ENCODE measurements around the gene TCF23. TPM values are rescaled to one million over a fixed set of nuclear protein-coding genes. Genes with fewer than 3 reads are reported as not detected.

Gene TCF23
- total and polyA plus RNA-seq, 7 donors: 0.05 to 0.63 (median 0.13) TPM; not detected in 3

GRCh38 chr2:27158468-27158867 is 9.7 kb downstream of the TCF23 start:
- Histone ChIP-seq H3K4me1 (no peaks in the 10 kb centered on the region), H3K27me3 (ENCODE audit: insufficient read depth in 3 of 3, low read length in 2 of 3) (no peaks in the 10 kb centered on the region), H3K27ac (no peak overlapping the region), H3K4me3 (no peak overlapping the region), H3K9me3 (no peaks in the 10 kb centered on the region), H3K36me3 (ENCODE audit: insufficient read depth in 1 of 2, low read depth in 1 of 2) (no peaks in the 10 kb centered on the region)
- DNase-seq (no peak), ATAC-seq (no peak)
- no peak for TF ChIP-seq CTCF (IDR thresholded peaks at IDR 0.05)
- intact Hi-C loops (cut with DNase I): no loop called here
- 69 to 74% (median 74%) methylated on average over 6 of the region's 6 CpGs for WGBS, 3 donors

- 71 to 77% (median 76%) methylated on average over 6 of the region's 6 CpGs for WGBS, 3 donors
- Histone ChIP-seq H3K27ac (no peak overlapping the region), H3K4me3 (no peak overlapping the region), H3K4me1 (no peaks in the 10 kb centered on the region), H3K27me3 (ENCODE audit: insufficient read depth in 3 of 3, low read length in 2 of 3) (no peaks in the 10 kb centered on the region), H3K9me3 (no peaks in the 10 kb centered on the region), H3K36me3 (ENCODE audit: insufficient read depth in 1 of 2, low read depth in 1 of 2) (no peaks in the 10 kb centered on the region)
- ATAC-seq (no peak), DNase-seq (no peak)
- intact Hi-C loops (cut with DNase I): no loop called here
- no peak for TF ChIP-seq CTCF (IDR thresholded peaks at IDR 0.05)
These were observed 10.5 kb downstream of the TCF23 start for GRCh38 chr2:27159271-27159670.

GRCh38 chr2:27160191-27160590 is 11.4 kb downstream of the TCF23 start:
- no peaks in the 10 kb centered on the region for H3K9me3 ChIP-seq
- no peak for TF ChIP-seq CTCF (IDR thresholded peaks at IDR 0.05)
- H3K27me3 ChIP-seq (ENCODE audit: insufficient read depth in 3 of 3, low read length in 2 of 3): no peaks in the 10 kb centered on the region
- intact Hi-C loops (cut with DNase I): no loop called here
- H3K36me3 ChIP-seq (ENCODE audit: insufficient read depth in 1 of 2, low read depth in 1 of 2): no peaks in the 10 kb centered on the region
- DNase-seq (no peak), ATAC-seq (no peak)
- no peak overlapping the region for H3K4me3 ChIP-seq
- H3K4me1 ChIP-seq: no peaks in the 10 kb centered on the region
- no peak overlapping the region for H3K27ac ChIP-seq
- 79 to 81% (median 79%) methylated on average over 9 of the region's 9 CpGs for WGBS, 3 donors

GRCh38 chr2:27162151-27163121 is 13.6 kb downstream of the TCF23 start:
- intact Hi-C loops (cut with DNase I): no loop called here
- TF ChIP-seq CTCF (IDR thresholded peaks at IDR 0.05): no peak
- Histone ChIP-seq H3K4me3 (peak overlapping the region; percentile 28), H3K36me3 (ENCODE audit: insufficient read depth in 1 of 2, low read depth in 1 of 2) (no peaks in the 10 kb centered on the region), H3K27ac (no peak overlapping the region), H3K9me3 (no peaks in the 10 kb centered on the region), H3K4me1 (no peaks in the 10 kb centered on the region), H3K27me3 (ENCODE audit: insufficient read depth in 3 of 3, low read length in 2 of 3) (no peaks in the 10 kb centered on the region)
- 78 to 82% (median 80%) methylated on average over 15 of the region's 15 CpGs for WGBS, 3 donors
- DNase-seq: no peak
- ATAC-seq: no peak

Measured in psoas muscle (tissue), 8 donors.